Fibroblast of lung (primary cell): Measurements from ENCODE around the gene LHFPL2. TPM values are rescaled to one million over a fixed set of nuclear protein-coding genes. Genes with fewer than 3 reads are reported as not detected.
A peak's percentile ranks its signal among the peaks of the same experiment; 100 is the strongest.

ENCODE experiments used
- DNase-seq, 2 donors: peaks; one replicate each; pipeline versions ENCODE4 v3.0.0 to v3.0.0-alpha.2; 2010; ENCODE audit warnings: low read depth in 2 of 2
- H2AFZ ChIP-seq: 2 replicates; pipeline ENCODE4 v1.5.1; 2012; ENCODE audit warnings: low read length, control low read depth, inconsistent platforms
- H3K27ac ChIP-seq: 2 replicates; pipeline ENCODE4 v1.5.1; 2011; ENCODE audit warnings: low read length, control low read depth; ENCODE audit not compliant: insufficient read depth
- H3K27me3 ChIP-seq: 2 replicates; pipeline ENCODE4 v1.5.1; 2011; ENCODE audit warnings: mild to moderate bottlenecking, low read length; ENCODE audit not compliant: control insufficient read depth, insufficient read depth
- H3K36me3 ChIP-seq: 2 replicates; pipeline ENCODE4 v1.5.1; 2011; ENCODE audit warnings: low read length; ENCODE audit not compliant: control insufficient read depth, insufficient read depth
- H3K4me1 ChIP-seq: 2 replicates; pipeline ENCODE4 v1.5.1; 2011; ENCODE audit warnings: low read length; ENCODE audit not compliant: control insufficient read depth, insufficient read depth; ENCODE audit errors: extremely low read depth
- H3K4me2 ChIP-seq: 2 replicates; pipeline ENCODE4 v1.5.1; 2011; ENCODE audit warnings: low read length, control low read depth; ENCODE audit not compliant: insufficient read depth; ENCODE audit errors: extremely low read depth
- H3K4me3 ChIP-seq, 4 experiments: fragments of 200-600 bp in 1 of 4; sonication (generic) in 1 of 4; replicated peaks in 1 of 4; 2 replicates each; pipeline ENCODE4 v1.5.1; 2011 to 2016; ENCODE audit warnings: low read length in 4 of 4, low read depth in 3 of 4, mild to moderate bottlenecking in 3 of 4, control low read depth in 2 of 4, inconsistent platforms in 1 of 4, mixed read lengths in 1 of 4; ENCODE audit not compliant: insufficient read depth in 1 of 4; ENCODE audit errors: control extremely low read depth in 1 of 4
- H3K79me2 ChIP-seq: 2 replicates; pipeline ENCODE4 v1.5.1; 2012; ENCODE audit warnings: mild to moderate bottlenecking, low read length, inconsistent platforms; ENCODE audit not compliant: control insufficient read depth, insufficient read depth
- H3K9ac ChIP-seq: 2 replicates; pipeline ENCODE4 v1.5.1; 2011; ENCODE audit warnings: mild to moderate bottlenecking, low read length, control low read depth; ENCODE audit not compliant: insufficient read depth
- H3K9me3 ChIP-seq: 2 replicates; pipeline ENCODE4 v1.5.1; 2012; ENCODE audit warnings: low read depth, low read length; ENCODE audit not compliant: control insufficient read depth, insufficient read depth
- H4K20me1 ChIP-seq: 2 replicates; pipeline ENCODE4 v1.5.1; 2011; ENCODE audit warnings: low read length; ENCODE audit not compliant: control insufficient read depth, insufficient read depth; ENCODE audit errors: extremely low read depth
- CTCF ChIP-seq, 2 donors: IDR thresholded peaks in 1 of 2; conservative IDR thresholded peaks in 1 of 2; 1 replicate in 1 of 2; 2 replicates in 1 of 2; pipeline ENCODE4 v1.5.1; 2011 to 2012; ENCODE audit warnings: low read length in 2 of 2, control low read depth in 1 of 2, inconsistent platforms in 1 of 2, low read depth in 1 of 2, mild to moderate bottlenecking in 1 of 2
- EZH2 ChIP-seq: IDR thresholded peaks from 2 replicates; pipeline ENCODE4 v1.5.1; 2012; ENCODE audit warnings: low read length, control low read depth, mild to moderate bottlenecking; ENCODE audit errors: missing control alignments
- polyA plus RNA-seq, 2 donors: library from polyadenylated mRNA; depleted of rRNA in 1 of 2; stranded (reverse) in 1 of 2; unstranded in 1 of 2; fragments of >200 nt; gene quantifications; 2 replicates each; pipeline ENCODE4 v1.2.1, GENCODE V29; 2011 to 2012; ENCODE audit warnings: missing spikeins in 1 of 2
- total RNA-seq: library from RNA; depleted of rRNA; stranded (reverse); fragments of >200 nt; gene quantifications from 2 replicates; pipeline ENCODE4 v1.2.1, GENCODE V29; 2014

Gene LHFPL2
- total and polyA plus RNA-seq, 2 donors (not counting 1 experiment from before 2014, with no cell fraction given), result 13.7 to 51.4 TPM

- peak; percentile 47 to 88 for DNase-seq
- Histone ChIP-seq H3K27ac (peak overlapping the region; percentile 43), H3K79me2 (peaks cover 1% of the 10 kb centered on the region), H3K4me2 (no peak overlapping the region), H3K4me1 (peaks cover 23% of the 10 kb centered on the region), H3K36me3 (no peaks in the 10 kb centered on the region), H4K20me1 (no peaks in the 10 kb centered on the region), H3K9ac (no peak overlapping the region), H3K27me3 (no peaks in the 10 kb centered on the region), H3K9me3 (no peaks in the 10 kb centered on the region), H3K4me3 (no peak overlapping the region), H2AFZ (no peak overlapping the region)
- no peak for TF ChIP-seq EZH2
- TF ChIP-seq CTCF (conservative IDR thresholded peaks at IDR 0.05 in 1 of 2, IDR thresholded peaks at IDR 0.05 in 1 of 2; ENCODE audit: low read depth in 1 of 2, low read length in 2 of 2), result no peak
Measured at GRCh38 chr5:78600687-78601414, 47.7 kb downstream of the LHFPL2 start.

- Histone ChIP-seq H3K4me3 (no peak overlapping the region), H2AFZ (no peak overlapping the region), H3K9ac (no peak overlapping the region), H4K20me1 (no peaks in the 10 kb centered on the region), H3K4me1 (peaks cover 30% of the 10 kb centered on the region), H3K79me2 (peaks cover 2% of the 10 kb centered on the region), H3K4me2 (no peak overlapping the region), H3K27ac (no peak overlapping the region), H3K9me3 (no peaks in the 10 kb centered on the region), H3K27me3 (no peaks in the 10 kb centered on the region), H3K36me3 (no peaks in the 10 kb centered on the region)
- DNase-seq, result no peak
- TF ChIP-seq CTCF (conservative IDR thresholded peaks at IDR 0.05 in 1 of 2, IDR thresholded peaks at IDR 0.05 in 1 of 2; ENCODE audit: low read depth in 1 of 2, low read length in 2 of 2), result no peak
- no peak for TF ChIP-seq EZH2
Measured at GRCh38 chr5:78598973-78599372, 49.6 kb downstream of the LHFPL2 start.

- Histone ChIP-seq H3K4me2 (no peak overlapping the region), H3K27me3 (no peaks in the 10 kb centered on the region), H3K9me3 (no peaks in the 10 kb centered on the region), H3K36me3 (no peaks in the 10 kb centered on the region), H3K9ac (no peak overlapping the region), H3K79me2 (peaks cover 11% of the 10 kb centered on the region), H4K20me1 (no peaks in the 10 kb centered on the region), H3K4me1 (peaks cover 34% of the 10 kb centered on the region), H2AFZ (no peak overlapping the region), H3K4me3 (no peak overlapping the region), H3K27ac (peak overlapping the region; percentile 77)
- TF ChIP-seq CTCF (conservative IDR thresholded peaks at IDR 0.05 in 1 of 2, IDR thresholded peaks at IDR 0.05 in 1 of 2; ENCODE audit: low read depth in 1 of 2, low read length in 2 of 2), result no peak
- no peak for TF ChIP-seq EZH2
- DNase-seq, result peak; percentile 81 to 90
Measured at GRCh38 chr5:78597974-78598371, 50.6 kb downstream of the LHFPL2 start.
